DND-41 (cell line): ENCODE data around the gene GOLGA7B.

Source experiments
- EZH2 ChIP-seq: IDR thresholded peaks from 3 replicates; pipeline ENCODE4 v1.6.1; 2012; ENCODE audit warnings: borderline replicate concordance, low read depth, mild to moderate bottlenecking, moderate library complexity, low read length, inconsistent platforms; ENCODE audit not compliant: severe bottlenecking
- TF ChIP-seq, protein P1 (sequence below): IDR thresholded peaks from 2 replicates; pipeline ENCODE4 v1.5.1; 2012; ENCODE audit warnings: borderline replicate concordance, low read length, moderate library complexity, mild to moderate bottlenecking; ENCODE audit not compliant: poor library complexity, severe bottlenecking; ENCODE audit errors: extremely low read depth

DNA sequence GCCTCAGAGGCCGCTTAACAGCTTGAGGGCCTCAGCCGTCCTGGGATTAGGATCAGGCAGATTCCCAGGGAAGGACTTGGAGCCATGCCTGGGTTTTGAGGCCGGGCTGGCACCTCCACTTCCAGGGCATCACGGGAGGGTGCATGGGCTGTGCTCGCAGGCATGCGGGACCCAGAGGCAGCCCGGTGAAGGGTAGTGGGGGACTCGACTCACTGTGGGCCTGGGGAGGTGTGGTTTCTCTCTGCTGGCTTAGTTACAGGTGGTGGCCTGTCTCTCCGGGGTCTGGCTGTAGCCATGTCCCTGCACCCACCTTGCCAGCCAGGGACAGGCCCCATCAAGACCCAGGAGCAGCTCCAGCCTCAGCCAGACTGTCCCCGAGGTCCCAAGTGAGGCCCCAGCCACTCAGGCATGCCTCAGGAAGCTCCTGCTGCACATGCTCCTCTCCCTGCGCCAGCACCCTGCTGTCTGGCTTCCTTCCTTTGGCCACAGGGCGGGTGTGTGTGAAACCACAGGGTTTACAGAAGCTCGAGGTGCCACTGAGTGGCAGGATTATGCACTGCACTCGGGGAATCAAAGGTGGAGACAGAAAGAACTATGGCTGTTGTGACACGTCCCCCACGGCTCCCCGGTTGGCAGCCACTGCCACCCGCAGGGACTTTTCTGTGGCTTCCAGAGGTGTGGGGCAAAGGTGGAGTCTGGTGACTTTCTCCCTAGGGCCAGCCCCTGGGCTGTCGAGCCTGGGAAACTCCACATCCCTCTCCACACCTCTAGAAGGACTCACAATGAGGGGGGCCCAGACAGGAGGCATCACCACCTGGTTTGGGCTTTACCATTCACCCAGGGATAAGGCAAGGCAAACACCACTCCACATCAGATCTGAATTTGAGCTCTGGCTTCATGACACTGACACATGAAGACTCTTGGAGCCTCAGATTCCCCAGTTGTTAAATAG is 19.7 kb downstream of the GOLGA7B start:
- TF ChIP-seq, protein P1, sequence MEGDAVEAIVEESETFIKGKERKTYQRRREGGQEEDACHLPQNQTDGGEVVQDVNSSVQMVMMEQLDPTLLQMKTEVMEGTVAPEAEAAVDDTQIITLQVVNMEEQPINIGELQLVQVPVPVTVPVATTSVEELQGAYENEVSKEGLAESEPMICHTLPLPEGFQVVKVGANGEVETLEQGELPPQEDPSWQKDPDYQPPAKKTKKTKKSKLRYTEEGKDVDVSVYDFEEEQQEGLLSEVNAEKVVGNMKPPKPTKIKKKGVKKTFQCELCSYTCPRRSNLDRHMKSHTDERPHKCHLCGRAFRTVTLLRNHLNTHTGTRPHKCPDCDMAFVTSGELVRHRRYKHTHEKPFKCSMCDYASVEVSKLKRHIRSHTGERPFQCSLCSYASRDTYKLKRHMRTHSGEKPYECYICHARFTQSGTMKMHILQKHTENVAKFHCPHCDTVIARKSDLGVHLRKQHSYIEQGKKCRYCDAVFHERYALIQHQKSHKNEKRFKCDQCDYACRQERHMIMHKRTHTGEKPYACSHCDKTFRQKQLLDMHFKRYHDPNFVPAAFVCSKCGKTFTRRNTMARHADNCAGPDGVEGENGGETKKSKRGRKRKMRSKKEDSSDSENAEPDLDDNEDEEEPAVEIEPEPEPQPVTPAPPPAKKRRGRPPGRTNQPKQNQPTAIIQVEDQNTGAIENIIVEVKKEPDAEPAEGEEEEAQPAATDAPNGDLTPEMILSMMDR, result peak; percentile 92
- TF ChIP-seq EZH2, result no peak
